Measurements from ENCODE around the gene PCDH9.

PCDH9 gene

GRCh38 chr13:66965181-66965580 is 265.0 kb downstream of the PCDH9 start:
- DNase-seq (ENCODE audit: low spot score), result no peak
- no peak for TF ChIP-seq CTCF (IDR thresholded peaks at IDR 0.05; ENCODE audit: extremely low read depth, missing control alignments)

GRCh38 chr13:66962953-66963352 is 267.2 kb downstream of the PCDH9 start:
- DNase-seq (ENCODE audit: low spot score), result no peak
- no peak for TF ChIP-seq CTCF (IDR thresholded peaks at IDR 0.05; ENCODE audit: extremely low read depth, missing control alignments)

GRCh38 chr13:66958611-66959010 is 271.5 kb downstream of the PCDH9 start:
- no peak for TF ChIP-seq CTCF (IDR thresholded peaks at IDR 0.05; ENCODE audit: extremely low read depth, missing control alignments)
- DNase-seq (ENCODE audit: low spot score), result no peak

GRCh38 chr13:66952507-66952906 is 277.6 kb downstream of the PCDH9 start:
- TF ChIP-seq CTCF (IDR thresholded peaks at IDR 0.05; ENCODE audit: extremely low read depth, missing control alignments), result no peak
- no peak for DNase-seq (ENCODE audit: low spot score)

- DNase-seq (ENCODE audit: low spot score), result no peak
- TF ChIP-seq CTCF (IDR thresholded peaks at IDR 0.05; ENCODE audit: extremely low read depth, missing control alignments), result no peak
Observed at GRCh38 chr13:66951426-66951825, 278.7 kb downstream of the PCDH9 start.

GRCh38 chr13:66950666-66951065 is 279.5 kb downstream of the PCDH9 start:
- no peak for DNase-seq (ENCODE audit: low spot score)
- TF ChIP-seq CTCF (IDR thresholded peaks at IDR 0.05; ENCODE audit: extremely low read depth, missing control alignments), result no peak

GRCh38 chr13:66948910-66949309 is 281.2 kb downstream of the PCDH9 start:
- TF ChIP-seq CTCF (IDR thresholded peaks at IDR 0.05; ENCODE audit: extremely low read depth, missing control alignments), result no peak
- DNase-seq (ENCODE audit: low spot score), result no peak

All from GM20000 (cell line).